Neutrophil (primary cell): ENCODE data around the gene PTGER4.
A peak's percentile ranks its signal among the peaks of the same experiment; 100 is the strongest.

Experiments used
- H3K27ac ChIP-seq: fragments of 200-600 bp; sonication (generic); 2 replicates; pipeline ENCODE4 v1.5.1; 2016; ENCODE audit warnings: mild to moderate bottlenecking, moderate library complexity
- H3K27me3 ChIP-seq: fragments of 200-600 bp; sonication (generic); 2 replicates; pipeline ENCODE4 v1.6.0; 2016; ENCODE audit warnings: mild to moderate bottlenecking
- H3K36me3 ChIP-seq: fragments of 200-600 bp; sonication (generic); 2 replicates; pipeline ENCODE4 v1.5.1; 2017
- H3K4me1 ChIP-seq, 2 experiments: fragments of 200-600 bp in 1 of 2; sonication (generic) in 1 of 2; 1 replicate in 1 of 2; 2 replicates in 1 of 2; pipeline versions ENCODE4 v1.5.1 to v1.6.1; 2013 to 2016; ENCODE audit warnings: low read depth in 1 of 2, low read length in 1 of 2, mild to moderate bottlenecking in 1 of 2, moderate library complexity in 1 of 2; ENCODE audit not compliant: control insufficient read depth in 1 of 2, insufficient read depth in 1 of 2
- H3K4me3 ChIP-seq, 2 experiments: fragments of 200-600 bp in 1 of 2; sonication (generic) in 1 of 2; 1 replicate in 1 of 2; 2 replicates in 1 of 2; pipeline ENCODE4 v1.5.1; 2013 to 2016; ENCODE audit warnings: low read depth in 1 of 2, low read length in 1 of 2, mild to moderate bottlenecking in 1 of 2, moderate library complexity in 1 of 2
- H3K9me3 ChIP-seq: fragments of 200-600 bp; sonication (generic); 2 replicates; pipeline ENCODE4 v1.5.1; 2016
- TF ChIP-seq, protein P1 (sequence below): fragments of 200-600 bp; sonication (generic); IDR thresholded peaks from 2 replicates; pipeline ENCODE4 v1.5.1; 2016; ENCODE audit warnings: antibody characterized with exemption

PTGER4 gene

DNA sequence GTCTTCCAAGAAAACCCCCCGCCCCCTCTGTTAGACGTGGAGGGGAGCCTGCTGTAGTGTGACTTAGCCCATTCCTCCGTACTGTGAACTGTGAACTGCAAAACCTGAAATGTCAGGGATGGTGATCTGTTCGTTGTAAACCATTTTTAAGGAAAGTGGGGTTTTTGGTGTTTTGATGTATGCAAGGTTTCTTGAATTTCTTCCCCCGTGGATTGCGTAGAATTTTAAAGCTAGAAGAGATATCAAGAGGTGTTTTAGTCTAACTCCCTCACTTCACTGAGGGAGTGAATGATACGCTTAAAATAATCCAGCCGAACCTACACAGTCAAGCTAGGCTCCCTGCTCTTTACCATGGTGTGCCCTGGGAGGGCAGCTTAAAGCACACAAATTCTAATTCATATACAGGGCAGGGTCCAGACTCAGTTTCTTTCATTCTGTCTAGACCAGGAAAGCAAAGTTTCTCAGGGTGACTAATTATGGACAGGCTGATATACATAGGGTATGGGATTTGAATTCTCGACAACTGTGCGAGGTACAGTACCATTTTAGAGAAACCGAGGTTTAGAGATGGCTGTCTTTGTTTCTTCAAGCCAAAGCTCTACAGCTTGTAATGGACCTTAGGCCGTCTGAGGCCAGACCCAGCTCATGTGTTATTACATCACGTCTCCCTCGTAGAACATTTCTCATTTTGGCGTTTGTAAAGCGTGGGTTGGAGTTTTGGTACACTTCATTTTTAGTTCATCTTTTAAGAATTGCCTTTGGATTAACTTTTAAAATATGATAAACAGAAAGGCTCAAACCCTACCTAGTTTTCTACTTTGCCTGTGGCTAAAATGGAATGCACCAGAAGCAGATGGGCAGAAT lies 2.7 kb downstream of the PTGER4 start:
- Histone ChIP-seq H3K9me3 (no peaks in the 10 kb centered on the region), H3K27me3 (no peaks in the 10 kb centered on the region), H3K4me1 (peaks cover 83 to 84% of the 10 kb centered on the region in 2 experiments), H3K27ac (peak overlapping the region; percentile 87), H3K4me3 (peak overlapping the region; percentile 79 to 82), H3K36me3 (no peaks in the 10 kb centered on the region)
- TF ChIP-seq, protein P1, sequence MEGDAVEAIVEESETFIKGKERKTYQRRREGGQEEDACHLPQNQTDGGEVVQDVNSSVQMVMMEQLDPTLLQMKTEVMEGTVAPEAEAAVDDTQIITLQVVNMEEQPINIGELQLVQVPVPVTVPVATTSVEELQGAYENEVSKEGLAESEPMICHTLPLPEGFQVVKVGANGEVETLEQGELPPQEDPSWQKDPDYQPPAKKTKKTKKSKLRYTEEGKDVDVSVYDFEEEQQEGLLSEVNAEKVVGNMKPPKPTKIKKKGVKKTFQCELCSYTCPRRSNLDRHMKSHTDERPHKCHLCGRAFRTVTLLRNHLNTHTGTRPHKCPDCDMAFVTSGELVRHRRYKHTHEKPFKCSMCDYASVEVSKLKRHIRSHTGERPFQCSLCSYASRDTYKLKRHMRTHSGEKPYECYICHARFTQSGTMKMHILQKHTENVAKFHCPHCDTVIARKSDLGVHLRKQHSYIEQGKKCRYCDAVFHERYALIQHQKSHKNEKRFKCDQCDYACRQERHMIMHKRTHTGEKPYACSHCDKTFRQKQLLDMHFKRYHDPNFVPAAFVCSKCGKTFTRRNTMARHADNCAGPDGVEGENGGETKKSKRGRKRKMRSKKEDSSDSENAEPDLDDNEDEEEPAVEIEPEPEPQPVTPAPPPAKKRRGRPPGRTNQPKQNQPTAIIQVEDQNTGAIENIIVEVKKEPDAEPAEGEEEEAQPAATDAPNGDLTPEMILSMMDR: no peak

DNA sequence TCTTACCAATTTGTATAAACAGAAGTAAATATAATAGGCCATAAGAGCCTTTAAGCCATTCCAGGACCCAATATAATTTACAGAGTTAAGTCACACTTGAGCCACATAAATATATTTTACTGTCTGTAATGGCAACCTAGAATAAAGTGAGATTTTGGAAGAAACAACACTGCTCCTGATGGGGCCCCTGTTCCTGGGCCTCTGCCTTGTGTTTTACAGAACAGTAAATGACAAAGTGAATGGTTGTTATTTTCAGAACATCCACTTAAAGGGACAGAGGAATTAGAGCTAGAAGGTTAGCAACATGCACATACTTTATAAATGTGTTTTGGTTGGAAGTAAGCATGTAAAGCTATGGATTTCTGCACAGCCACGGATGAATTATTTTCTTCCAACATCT lies 3.6 kb downstream of the PTGER4 start:
- Histone ChIP-seq H3K4me1 (peaks cover 83 to 88% of the 10 kb centered on the region in 2 experiments), H3K4me3 (peak overlapping the region; percentile 79 to 82), H3K9me3 (no peaks in the 10 kb centered on the region), H3K36me3 (no peaks in the 10 kb centered on the region), H3K27me3 (no peaks in the 10 kb centered on the region), H3K27ac (peak overlapping the region; percentile 6)
- TF ChIP-seq, protein P1: no peak

DNA sequence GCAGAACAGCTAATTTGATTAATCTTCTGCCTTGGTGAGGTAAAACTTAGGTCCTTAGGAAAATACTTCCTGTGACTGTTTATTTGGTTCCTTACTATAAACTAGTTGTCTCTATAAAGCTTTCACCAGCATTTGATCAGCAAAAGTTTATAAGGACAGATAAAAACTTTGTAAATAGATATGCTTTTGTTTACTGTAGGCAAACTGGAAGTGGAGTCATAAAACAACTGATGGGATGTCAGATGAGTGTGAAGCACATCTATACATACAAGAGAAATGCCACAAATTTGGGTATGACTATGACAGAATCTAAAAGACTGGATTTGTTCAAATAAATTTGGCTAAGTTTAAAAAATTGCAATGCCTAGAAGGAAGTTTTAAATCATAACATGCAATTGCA lies 5.5 kb downstream of the PTGER4 start:
- peak overlapping the region; percentile 55 for H3K27ac ChIP-seq
- TF ChIP-seq, protein P1: no peak
- H3K36me3 ChIP-seq: peaks cover 3% of the 10 kb centered on the region
- H3K4me3 ChIP-seq: no peak overlapping the region
- peaks cover 76 to 79% of the 10 kb centered on the region in 2 experiments for H3K4me1 ChIP-seq
- H3K27me3 ChIP-seq: no peaks in the 10 kb centered on the region
- no peaks in the 10 kb centered on the region for H3K9me3 ChIP-seq

DNA sequence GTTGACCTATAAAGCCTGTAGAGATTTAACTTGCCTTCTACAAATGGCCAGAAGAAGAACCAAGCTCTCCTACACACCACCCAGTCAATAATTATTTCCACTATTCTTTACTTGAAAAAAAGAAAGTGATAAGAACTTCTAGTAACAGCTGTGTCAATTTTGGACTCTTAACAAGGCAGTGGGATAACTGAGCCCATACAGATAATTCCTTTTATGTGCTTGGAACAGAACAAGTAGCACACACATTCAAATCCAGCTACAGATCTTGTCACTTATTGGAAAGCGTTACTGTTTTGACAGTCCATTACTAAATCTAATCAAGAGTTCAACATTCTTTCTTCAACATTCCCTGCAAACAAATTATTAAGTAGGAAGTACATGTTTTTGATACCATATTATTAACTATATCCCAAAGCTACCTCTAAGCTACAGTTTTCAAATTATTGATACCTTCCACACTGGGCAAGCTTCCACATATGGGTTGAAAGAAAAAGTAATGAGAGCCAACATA lies 6.3 kb downstream of the PTGER4 start:
- Histone ChIP-seq H3K9me3 (no peaks in the 10 kb centered on the region), H3K27me3 (no peaks in the 10 kb centered on the region), H3K4me1 (peaks cover 71 to 73% of the 10 kb centered on the region in 2 experiments), H3K4me3 (peak overlapping the region in 1 of 2 experiments; percentile 19), H3K36me3 (peaks cover 5% of the 10 kb centered on the region), H3K27ac (peak overlapping the region; percentile 55)
- TF ChIP-seq, protein P1: no peak

DNA sequence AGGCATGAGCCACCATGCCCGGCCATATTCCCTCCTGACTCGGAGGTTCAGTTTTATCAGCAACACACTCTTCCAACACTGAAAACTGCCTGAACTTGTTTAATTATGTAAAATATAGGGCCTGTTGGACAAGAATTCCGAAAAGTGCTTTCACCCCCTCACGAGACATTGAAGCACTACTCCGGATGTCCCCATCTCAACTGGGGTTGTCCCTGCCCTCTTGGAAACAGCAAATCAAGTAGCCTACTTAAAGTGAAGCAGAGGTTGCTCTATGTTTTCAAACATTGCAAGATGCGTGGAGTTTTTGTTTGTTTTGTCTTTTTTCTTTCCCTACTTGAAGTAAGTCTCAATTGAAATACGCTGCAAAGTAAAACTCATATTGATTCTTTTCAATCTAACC lies 7.6 kb downstream of the PTGER4 start:
- H3K9me3 ChIP-seq: no peaks in the 10 kb centered on the region
- peak overlapping the region; percentile 55 for H3K27ac ChIP-seq
- TF ChIP-seq, protein P1: no peak
- no peak overlapping the region for H3K4me3 ChIP-seq
- no peaks in the 10 kb centered on the region for H3K27me3 ChIP-seq
- H3K4me1 ChIP-seq: peaks cover 59 to 61% of the 10 kb centered on the region in 2 experiments
- peaks cover 18% of the 10 kb centered on the region for H3K36me3 ChIP-seq
